Upper lobe of left lung (tissue), 4 donors: ENCODE results near the gene ARX.

Experiments used
- CTCF ChIP-seq, 6 experiments: fragments of 450-650 bp in 4 of 6; fragments of 200-600 bp in 2 of 6; sonication (generic) in 2 of 6; IDR thresholded peaks; one replicate each; pipeline ENCODE4 v1.5.1; 2016 to 2019; ENCODE audit warnings: antibody characterized with exemption in 6 of 6
- EP300 ChIP-seq, 4 donors: sonication (generic); formaldehyde crosslinking; IDR thresholded peaks; one replicate each; pipeline ENCODE4 v1.5.1; 2017; ENCODE audit warnings: antibody characterized with exemption in 4 of 4, control low read depth in 2 of 4

DNA sequence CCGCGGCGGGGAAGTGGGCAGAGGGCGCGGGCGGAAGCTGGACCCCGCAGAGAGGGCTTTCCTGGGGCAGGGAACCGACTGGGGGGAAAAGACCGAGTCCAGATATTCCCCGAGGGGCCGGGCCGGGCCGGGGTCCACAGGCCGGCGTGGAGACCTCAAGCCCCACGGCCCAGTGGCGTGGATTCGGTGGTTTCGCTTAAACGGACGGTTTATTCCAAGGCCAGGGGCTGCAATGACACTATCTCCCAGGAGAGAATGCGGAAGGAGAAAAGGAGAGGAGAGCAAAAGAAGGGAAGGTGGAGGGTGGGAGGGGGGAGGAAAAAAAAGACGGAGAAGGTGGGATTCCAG, 10.8 kb downstream of the ARX start:
- TF ChIP-seq CTCF (IDR thresholded peaks at IDR 0.05) = no peak
- TF ChIP-seq EP300 (IDR thresholded peaks at IDR 0.05) = no peak
